ENCODE results near the gene POMZP3.
"Not testable (repeated sequence)": the region's sequence is repeated elsewhere in the genome, so short reads cannot be mapped to it uniquely, and the experiment has no call there.

POMZP3 gene

DNA sequence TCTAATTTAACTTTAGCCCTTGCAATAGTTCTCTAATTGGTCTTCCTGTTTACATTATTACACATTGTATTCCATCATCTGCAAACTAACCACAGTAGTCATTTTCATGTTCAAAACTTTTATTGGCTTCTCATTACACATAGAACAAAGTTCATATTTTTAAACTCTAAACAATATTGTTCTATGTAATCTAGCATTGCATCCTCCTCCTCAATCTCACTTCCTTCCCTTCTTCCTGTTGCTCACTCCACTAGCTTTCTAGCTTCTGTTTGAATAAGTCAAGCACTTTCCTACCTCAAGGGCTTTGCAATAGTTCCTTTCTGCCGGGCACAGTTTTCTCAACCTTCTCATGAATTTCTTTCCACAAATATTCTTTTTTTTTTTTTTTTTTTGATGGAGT is 38.5 kb downstream of the POMZP3 start:
- not testable (repeated sequence) for DNase-seq (ENCODE audit: low spot score)

DNA sequence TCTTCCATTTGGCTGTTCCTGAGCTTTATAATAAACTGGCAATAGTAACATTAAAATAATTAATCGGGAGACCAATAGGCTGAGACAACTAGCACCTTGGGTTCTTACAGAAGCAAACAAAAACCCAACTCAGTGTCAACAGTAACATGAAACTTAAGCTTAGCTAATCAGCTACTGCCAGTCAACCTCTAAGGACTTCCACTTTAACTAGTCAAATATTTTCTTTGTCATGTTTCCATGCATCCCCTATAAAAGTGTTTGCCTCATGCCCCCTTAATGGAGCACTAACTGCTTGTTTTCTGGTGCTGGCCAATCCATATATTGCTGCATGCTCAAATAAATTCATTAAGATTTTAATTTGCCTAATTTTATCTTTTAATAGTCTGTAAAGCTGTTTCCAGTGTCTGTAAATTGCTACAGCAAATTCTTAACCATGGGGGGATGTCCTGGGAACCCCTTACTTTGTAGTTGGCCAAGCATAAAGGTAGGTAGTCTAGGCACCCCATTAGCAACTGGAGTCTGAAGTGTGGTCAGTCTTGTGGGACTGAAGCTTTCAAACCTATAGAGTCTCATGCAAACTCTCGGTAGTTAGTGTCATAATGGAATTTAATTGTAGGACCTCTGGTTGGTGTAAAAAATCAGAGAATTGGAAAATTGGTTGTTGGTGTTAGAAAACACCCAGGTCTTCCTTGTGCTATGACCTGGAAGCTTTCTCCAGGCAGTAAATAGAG is 40.3 kb downstream of the POMZP3 start:
- DNase-seq (ENCODE audit: low spot score): not testable (repeated sequence)

DNA sequence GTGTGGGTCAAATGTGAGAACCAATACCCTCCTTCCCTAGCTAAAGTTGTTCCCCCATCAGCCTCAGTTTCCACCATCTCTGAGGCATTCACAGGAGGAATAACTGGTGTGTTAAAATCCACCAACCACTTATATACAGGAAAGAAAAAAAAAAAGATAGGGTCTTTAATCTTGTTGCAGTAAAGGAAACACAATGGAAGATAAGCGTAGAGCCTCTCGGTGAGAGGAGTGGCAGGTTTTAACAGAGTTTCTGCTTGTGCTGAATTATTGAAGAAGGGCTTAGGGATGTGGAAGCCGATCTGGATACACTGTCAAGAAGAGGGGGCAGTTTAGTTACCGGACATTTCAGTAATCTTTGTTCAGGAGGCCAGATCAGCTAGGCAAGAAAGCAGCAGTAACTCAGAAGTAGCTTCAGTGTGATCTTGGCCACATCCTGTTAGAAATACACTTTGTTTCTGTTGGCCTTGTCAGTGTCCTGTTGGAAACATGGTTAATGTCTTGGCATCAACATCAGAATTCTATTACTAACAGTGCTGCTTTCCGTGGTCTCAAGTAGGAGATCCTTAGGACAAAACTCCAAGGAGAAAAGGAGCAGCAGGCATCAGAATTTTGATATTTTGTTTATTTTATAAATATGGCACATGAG is 43.3 kb downstream of the POMZP3 start:
- DNase-seq (ENCODE audit: low spot score): not testable (repeated sequence)

- DNase-seq (ENCODE audit: low spot score): not testable (repeated sequence)
These were observed 44.0 kb downstream of the POMZP3 start for GRCh38 chr7:76582848-76583631.

DNA sequence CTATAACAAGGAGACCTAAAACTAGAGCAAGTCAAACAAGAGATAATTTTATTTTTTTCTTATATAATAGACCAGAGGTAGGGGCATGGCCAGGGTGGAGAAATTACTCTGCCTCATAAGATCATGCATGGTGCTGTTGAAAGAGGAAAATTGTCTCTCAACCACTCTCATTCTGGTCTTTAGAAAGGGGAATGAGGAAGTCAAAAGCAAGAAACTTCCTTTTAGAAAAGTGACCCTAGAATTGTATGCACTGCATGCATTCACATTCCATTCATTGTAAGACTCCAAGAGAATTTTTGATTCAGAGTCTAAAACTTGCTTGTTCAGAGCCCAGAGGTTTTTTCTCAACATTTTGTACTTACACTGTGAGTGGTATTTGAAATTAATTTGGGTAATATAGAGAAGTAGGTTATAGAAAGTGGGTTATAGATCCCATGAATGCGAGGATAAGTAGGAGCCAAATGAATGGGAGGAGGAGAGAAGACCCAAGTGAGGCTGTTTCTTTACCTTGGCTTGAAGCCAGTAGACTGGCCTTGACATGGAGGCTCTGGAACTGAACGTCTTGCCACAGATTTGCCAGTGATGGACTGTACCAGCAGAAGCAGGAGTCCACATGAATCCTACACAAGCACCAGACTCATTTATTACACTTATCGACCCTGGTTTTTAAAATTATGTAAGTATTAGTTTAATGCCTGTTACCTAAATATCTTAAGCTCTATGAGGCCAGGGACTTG is 51.0 kb downstream of the POMZP3 start:
- not testable (repeated sequence) for DNase-seq (ENCODE audit: low spot score)

DNA sequence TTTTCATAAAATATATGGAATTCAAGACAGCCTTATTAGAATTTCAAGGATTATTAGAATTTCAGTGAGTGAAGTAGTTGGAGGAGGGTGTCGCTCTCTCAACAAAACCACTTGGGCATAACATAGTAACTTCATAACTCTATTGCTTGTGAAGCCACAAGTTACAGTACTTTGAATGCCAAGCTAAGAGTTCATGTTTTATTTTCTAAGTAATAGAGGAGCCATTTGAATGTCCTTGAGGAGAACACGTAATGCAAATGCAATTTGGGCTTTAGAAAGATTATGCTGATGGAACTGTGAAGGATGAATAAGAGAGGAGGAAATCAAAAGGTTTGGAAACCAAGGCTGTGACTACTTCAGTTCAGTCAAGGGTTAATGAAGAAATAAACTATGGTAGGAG is 51.6 kb downstream of the POMZP3 start:
- DNase-seq (ENCODE audit: low spot score): not testable (repeated sequence)

DNA sequence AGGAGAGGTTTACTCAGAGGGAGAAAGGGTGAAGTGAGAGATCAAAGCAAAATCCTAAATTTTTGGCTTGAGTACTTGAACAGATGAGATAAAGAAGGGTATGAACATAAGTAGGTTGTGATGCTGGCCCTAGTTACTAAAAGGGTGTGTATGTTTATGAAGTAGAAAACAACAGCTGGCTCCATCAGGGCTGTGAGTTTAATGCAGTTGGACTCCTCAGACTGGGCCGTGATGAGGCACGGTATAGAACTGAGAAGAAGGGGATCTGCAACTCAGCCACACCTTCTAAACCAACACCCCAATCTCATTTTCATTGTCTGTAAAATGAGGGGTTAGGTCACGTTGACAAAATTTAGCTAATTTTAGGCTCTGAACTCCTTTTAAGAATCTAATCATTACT is 54.8 kb downstream of the POMZP3 start:
- DNase-seq (ENCODE audit: low spot score): not testable (repeated sequence)

GRCh38 chr7:76570324-76570775 is 56.7 kb downstream of the POMZP3 start:
- DNase-seq (ENCODE audit: low spot score): not testable (repeated sequence)

- not testable (repeated sequence) for DNase-seq (ENCODE audit: low spot score)
These were observed 58.3 kb downstream of the POMZP3 start for GRCh38 chr7:76568742-76569141.

DNA sequence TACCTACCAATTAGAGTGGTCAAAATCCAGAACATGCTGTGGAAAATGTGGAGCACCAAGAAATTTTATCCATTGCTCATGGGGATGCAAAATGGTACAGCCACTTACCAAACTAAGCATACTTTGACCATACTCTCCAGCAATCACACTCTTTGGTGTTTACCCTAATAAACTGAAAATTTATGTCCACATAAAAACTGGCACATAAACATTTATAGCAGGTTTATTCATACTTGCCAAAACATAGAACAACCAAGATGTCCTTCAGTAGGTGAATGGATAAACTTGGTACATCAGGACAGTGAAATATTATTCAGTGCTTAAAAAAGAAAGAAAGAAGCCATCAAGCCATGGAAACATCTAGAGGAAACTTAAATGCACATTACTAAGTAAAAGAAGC is 59.3 kb downstream of the POMZP3 start:
- not testable (repeated sequence) for DNase-seq (ENCODE audit: low spot score)

DNA sequence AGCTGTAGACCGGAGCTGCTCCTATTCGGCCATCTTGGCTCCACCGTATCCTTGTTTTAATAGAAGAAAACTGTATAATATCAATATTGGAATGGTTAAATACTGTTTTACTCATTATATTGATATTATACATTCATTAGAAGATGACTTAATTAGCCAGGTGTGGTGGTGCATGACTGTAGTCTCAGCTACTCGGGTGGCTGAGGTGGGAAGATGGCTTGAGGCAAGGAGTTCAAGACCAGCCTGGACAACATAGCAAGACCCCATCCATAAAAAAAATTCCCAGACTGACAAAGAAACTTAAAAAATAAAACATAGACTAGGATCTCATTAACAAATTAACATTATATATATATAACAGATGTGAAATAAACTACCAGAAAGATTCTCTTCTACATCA is 59.8 kb downstream of the POMZP3 start:
- not testable (repeated sequence) for DNase-seq (ENCODE audit: low spot score)

- not testable (repeated sequence) for DNase-seq (ENCODE audit: low spot score)
These were observed 62.1 kb downstream of the POMZP3 start for GRCh38 chr7:76565001-76565400.

DNA sequence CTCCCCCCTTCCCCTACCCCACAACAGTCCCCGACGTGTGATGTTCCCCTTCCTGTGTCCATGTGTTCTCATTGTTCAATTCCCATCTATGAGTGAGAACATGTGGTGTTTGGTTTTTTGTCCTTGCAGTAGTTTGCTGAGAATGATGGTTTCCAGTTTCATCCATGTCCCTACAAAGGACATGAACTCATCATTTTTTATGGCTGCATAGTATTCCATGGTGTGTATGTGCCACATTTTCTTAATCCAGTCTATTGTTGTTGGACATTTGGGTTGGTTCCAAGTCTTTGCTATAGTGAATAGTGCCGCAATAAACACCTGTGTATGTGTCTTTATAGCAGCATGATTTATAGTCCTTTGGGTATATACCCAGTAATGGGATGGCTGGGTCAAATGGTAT is 65.7 kb downstream of the POMZP3 start:
- DNase-seq (ENCODE audit: low spot score): not testable (repeated sequence)

GRCh38 chr7:76560157-76560556 is 66.9 kb downstream of the POMZP3 start:
- DNase-seq (ENCODE audit: low spot score): not testable (repeated sequence)
